GM08714 (cell line): ENCODE results near the gene PPIA.
A peak's percentile ranks its signal among the peaks of the same experiment; 100 is the strongest.
"Not testable (repeated sequence)": the region's sequence is repeated elsewhere in the genome, so short reads cannot be mapped to it uniquely, and the experiment has no call there.

Experiments used
- H3K4me3 ChIP-seq: fragments of 200-500 bp; sonication (Bioruptor generic); 2 replicates; pipeline ENCODE4 v1.5.1; 2014; ENCODE audit warnings: mild to moderate bottlenecking, low read length, inconsistent platforms
- ZNF274 ChIP-seq: IDR thresholded peaks from 2 replicates; pipeline ENCODE4 v1.6.1; 2012; ENCODE audit warnings: mild to moderate bottlenecking, low read depth, low read length

PPIA gene

GRCh38 chr7:44787762-44788161 is 8.7 kb upstream of the PPIA start:
- no peak for TF ChIP-seq ZNF274
- H3K4me3 ChIP-seq, result no peak overlapping the region

GRCh38 chr7:44789990-44790389 is 6.5 kb upstream of the PPIA start:
- no peak overlapping the region for H3K4me3 ChIP-seq
- TF ChIP-seq ZNF274, result no peak

- TF ChIP-seq ZNF274, result no peak
- H3K4me3 ChIP-seq, result no peak overlapping the region
Observed at GRCh38 chr7:44791278-44792219, 4.9 kb upstream of the PPIA start.

- no peak overlapping the region for H3K4me3 ChIP-seq
- no peak for TF ChIP-seq ZNF274
Observed at GRCh38 chr7:44793919-44794318, 2.6 kb upstream of the PPIA start.

- no peak for TF ChIP-seq ZNF274
- no peak overlapping the region for H3K4me3 ChIP-seq
Observed at GRCh38 chr7:44794331-44794730, 2.1 kb upstream of the PPIA start.

GRCh38 chr7:44796034-44796503 is 412 bp upstream of the PPIA start:
- TF ChIP-seq ZNF274, result no peak
- peak overlapping the region; percentile 98 for H3K4me3 ChIP-seq

GRCh38 chr7:44797329-44798258 is 1.1 kb downstream of the PPIA start:
- no peak for TF ChIP-seq ZNF274
- peak overlapping the region; percentile 94 for H3K4me3 ChIP-seq

- TF ChIP-seq ZNF274, result no peak
- peak overlapping the region; percentile 94; the same call in 1 of the 2 replicates for H3K4me3 ChIP-seq
Observed at GRCh38 chr7:44798649-44799305, 2.3 kb downstream of the PPIA start.

- no peak for TF ChIP-seq ZNF274
- H3K4me3 ChIP-seq, result no peak overlapping the region
Observed at GRCh38 chr7:44799939-44800338, 3.5 kb downstream of the PPIA start.

- H3K4me3 ChIP-seq, result no peak overlapping the region
- no peak for TF ChIP-seq ZNF274
Observed at GRCh38 chr7:44801890-44802289, 5.4 kb downstream of the PPIA start.

- no peak overlapping the region for H3K4me3 ChIP-seq
- no peak for TF ChIP-seq ZNF274
Observed at GRCh38 chr7:44802418-44803025, 6.0 kb downstream of the PPIA start.

GRCh38 chr7:44803828-44804519 is 7.5 kb downstream of the PPIA start:
- not testable (repeated sequence) for H3K4me3 ChIP-seq

GRCh38 chr7:44805950-44806349 is 9.5 kb downstream of the PPIA start:
- no peak for TF ChIP-seq ZNF274
- H3K4me3 ChIP-seq, result no peak overlapping the region
